GM12874 (cell line): ENCODE measurements around the gene GALNT9.

Experiments used
- TF ChIP-seq, protein P1 (sequence below): IDR thresholded peaks from 2 replicates; pipeline ENCODE4 v1.5.1; 2011; ENCODE audit warnings: low read depth, mild to moderate bottlenecking, control low read depth, low read length, moderate library complexity; ENCODE audit not compliant: insufficient read depth

Gene GALNT9

DNA sequence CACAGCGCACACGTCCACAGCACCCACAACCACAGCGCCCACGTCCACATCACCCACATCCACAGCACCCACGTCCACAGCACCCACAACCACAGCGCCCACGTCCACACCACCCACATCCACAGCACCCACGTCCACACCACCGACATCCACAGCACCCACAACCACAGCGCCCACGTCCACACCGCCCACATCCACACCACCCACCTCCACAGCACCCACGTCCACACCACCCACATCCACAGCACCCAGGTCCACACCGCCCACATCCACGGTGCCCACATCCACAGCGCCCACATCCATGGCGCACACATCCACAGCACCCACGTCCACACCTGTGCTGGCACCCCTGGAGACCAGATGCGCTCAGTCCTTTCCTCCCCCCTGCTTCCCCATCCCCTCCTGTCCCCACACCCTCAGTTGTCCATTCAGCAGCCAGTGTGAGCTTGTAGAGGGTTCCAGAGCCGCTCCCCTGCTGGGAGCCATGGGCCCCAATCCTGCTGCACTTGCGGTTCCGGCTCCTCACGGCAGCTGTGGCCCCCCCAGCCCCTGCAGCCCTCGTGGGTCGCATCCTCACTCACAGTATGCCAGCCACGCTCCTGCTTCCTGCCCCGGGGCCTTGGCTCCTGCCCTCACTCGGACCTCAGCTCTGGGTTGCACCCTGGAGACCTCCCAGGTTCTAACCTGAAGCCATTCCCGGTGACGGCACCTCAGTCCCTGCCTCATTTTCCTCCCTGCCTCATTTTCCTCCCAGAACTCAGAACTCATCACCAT, 37.8 kb downstream of the GALNT9 start:
- TF ChIP-seq, protein P1, sequence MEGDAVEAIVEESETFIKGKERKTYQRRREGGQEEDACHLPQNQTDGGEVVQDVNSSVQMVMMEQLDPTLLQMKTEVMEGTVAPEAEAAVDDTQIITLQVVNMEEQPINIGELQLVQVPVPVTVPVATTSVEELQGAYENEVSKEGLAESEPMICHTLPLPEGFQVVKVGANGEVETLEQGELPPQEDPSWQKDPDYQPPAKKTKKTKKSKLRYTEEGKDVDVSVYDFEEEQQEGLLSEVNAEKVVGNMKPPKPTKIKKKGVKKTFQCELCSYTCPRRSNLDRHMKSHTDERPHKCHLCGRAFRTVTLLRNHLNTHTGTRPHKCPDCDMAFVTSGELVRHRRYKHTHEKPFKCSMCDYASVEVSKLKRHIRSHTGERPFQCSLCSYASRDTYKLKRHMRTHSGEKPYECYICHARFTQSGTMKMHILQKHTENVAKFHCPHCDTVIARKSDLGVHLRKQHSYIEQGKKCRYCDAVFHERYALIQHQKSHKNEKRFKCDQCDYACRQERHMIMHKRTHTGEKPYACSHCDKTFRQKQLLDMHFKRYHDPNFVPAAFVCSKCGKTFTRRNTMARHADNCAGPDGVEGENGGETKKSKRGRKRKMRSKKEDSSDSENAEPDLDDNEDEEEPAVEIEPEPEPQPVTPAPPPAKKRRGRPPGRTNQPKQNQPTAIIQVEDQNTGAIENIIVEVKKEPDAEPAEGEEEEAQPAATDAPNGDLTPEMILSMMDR = no peak

DNA sequence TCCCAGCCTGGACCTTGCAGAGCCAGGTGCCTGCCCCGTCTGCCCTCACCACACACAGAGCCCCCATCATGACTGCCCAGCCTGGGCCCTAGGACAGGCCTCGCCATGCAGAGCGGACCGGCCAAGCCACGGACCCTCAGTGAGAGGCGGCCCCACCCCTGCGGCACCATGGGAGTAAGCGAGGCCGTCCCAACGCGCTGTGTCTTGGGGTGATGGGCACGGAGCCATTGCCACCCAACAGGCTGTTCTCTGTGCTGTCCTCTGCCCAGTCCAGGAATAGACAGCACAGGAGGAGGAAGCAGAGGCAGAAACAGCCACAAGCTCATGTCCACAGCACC, 39.2 kb downstream of the GALNT9 start:
- TF ChIP-seq, protein P1 = no peak

DNA sequence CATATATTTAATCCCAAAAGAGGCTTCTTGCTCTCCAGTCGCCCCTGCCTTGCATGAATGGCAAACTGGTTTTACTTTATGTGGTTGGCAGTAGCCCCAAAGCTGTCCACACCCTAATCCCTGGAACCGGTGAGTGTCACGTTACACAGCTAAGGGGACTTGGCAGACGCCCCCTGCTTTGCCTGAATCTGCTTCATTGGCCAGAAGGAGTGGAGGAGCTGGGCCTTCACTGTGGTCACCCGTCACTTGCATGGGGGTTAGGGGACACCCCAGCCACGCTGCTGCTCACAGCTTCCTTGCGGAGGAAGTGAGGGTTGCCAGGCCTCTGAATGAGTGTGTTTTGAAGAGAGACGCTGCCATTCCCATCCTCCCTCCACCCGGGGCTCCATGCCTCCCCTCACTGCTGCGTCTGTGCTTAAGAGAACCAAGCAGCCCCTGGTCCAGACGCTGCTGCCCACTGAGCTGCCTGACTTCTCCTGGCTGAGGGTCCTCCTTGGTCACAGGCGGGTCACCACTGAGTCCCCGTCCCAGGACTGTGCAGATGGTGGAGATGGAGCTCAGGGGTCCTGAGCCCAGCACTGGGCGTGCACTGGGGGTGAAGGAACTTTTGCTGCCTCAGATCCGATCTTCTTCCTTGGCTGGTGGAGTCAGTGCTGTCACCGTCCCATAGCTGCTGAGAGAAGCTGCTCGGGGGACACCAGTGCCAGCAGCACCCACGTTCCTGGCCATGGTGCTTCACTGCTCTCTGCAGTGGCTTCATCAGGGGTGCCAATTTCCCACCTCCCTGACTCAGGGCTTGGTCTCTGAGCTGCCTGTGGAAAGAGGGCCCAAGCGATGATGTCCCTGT, 39.8 kb downstream of the GALNT9 start:
- TF ChIP-seq, protein P1 = no peak

DNA sequence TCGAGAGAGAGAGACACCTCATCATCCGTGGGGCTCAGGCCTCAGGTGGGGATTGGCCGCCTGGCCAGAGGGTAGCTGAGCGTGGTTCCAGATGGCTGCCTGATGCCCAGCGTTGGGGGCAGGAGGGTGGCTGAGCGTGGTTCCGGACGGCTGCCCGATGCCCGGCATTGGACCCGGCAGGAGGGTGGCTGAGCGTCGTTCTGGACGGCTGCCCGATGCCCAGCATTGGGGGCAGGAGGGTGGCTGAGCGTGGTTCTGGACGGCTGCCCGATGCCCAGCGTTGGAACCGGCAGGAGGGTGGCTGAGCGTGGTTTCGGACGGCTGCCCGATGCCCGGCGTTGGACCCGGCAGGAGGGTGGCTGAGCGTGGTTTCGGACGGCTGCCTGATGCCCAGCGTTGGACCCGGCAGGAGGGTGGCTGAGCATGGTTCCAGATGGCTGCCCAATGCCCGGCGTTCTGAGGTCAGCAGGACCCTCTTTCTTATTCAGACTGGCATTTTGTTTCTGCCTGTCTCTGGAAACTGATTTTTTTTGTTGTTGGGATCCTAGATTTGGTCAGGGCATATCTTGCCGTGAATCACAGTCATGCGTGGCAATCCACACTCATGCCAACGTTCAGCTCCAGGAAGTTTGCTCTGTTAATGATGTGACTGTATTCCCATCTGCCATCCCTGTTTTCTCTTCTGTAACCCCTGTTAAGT, 40.7 kb downstream of the GALNT9 start:
- TF ChIP-seq, protein P1 = no peak

DNA sequence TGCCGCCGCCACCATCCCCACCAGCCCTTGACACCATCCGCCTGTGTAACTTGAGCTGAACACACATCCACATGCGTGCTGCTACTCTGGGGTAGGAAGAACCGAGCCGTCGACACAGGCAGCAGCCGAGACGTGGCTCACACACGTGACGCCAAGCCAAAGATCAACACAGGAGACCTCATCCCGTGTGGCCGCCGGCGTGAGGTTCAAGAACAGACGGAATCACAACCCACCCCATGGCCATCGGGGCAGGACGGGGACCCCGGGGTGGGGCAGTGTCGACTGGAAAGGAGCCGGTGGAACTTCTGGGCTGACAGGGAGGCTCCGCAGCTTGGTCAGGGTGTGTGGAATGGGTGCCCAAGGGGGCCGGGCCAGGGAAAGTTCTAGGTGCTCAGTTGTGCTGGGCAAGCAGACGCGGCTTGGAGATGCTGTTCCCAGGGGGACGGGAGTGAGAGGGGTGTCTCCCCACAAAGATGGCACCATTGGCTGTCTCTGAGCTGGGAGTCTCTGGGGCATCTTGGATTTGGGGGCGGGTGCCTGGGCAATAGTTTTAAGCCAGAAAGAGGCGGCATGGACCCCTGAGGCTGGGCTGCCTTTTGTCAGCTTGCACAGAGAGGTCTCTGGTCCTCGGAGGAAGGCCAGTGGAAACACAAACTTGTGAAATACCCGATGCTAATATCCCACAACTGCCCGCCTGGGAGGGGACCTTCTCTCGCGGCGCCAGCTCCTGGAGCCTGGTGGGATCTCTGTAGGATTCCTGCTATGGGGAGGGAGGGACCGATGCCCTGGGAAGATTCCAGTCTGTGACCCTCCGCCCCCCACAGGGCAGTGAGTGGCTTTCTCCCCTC, 41.8 kb downstream of the GALNT9 start:
- TF ChIP-seq, protein P1 = no peak

DNA sequence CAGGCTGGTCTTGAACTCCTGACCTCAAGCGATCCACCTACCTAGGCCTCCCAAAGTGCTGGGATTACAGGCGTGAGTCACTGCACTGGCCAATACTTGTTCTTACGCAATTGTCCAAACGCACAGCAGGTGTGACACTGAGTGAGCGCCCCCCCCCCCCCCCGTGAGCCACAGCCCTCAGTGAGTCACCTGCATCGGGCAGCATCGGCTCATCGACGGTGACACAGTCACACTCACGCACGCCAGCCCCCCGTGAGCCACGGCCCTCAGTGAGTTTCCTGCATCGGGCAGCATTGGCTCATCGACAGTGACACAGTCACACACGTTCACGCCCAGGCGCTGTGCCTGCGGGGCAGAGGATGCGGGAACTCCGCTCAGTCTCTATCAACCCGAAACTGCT, 42.5 kb downstream of the GALNT9 start:
- TF ChIP-seq, protein P1 = no peak
